Uterus (tissue), 2 donors: ENCODE data around the gene PHLPP1.

Experiments used
- POLR2A ChIP-seq, 2 donors: fragments of 450-650 bp; IDR thresholded peaks; one replicate each; pipeline ENCODE4 v1.6.1; 2016; ENCODE audit warnings: antibody characterized with exemption in 2 of 2, mild to moderate bottlenecking in 1 of 2, moderate library complexity in 1 of 2
- TF ChIP-seq, protein P1 (sequence below), 4 experiments: fragments of 200-600 bp in 2 of 4; fragments of 450-650 bp in 2 of 4; sonication (generic) in 2 of 4; IDR thresholded peaks; one replicate each; pipeline ENCODE4 v1.5.1; 2016 to 2019; ENCODE audit warnings: antibody characterized with exemption in 4 of 4, mild to moderate bottlenecking in 2 of 4, moderate library complexity in 1 of 4

DNA sequence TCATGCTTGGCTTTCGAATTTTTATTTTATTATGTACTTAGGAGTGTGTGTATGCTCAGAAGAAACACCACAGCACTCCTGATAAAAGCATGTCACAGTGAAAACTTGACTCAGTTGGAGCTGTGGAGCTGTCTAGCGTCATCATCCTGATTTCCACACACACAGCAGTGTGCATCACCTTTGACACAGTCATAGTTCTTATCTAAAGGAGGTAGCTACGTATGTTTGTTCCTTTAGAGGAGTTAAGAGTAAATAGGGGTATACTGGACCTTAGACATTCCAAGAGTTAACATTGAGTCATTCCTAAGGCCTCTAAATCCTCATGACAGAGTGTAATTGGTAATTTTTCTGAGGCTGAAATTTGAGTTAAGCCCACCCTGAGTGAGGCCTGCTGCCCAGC lies 96.9 kb downstream of the PHLPP1 start:
- no peak for TF ChIP-seq POLR2A (IDR thresholded peaks at IDR 0.05)
- TF ChIP-seq, protein P1, sequence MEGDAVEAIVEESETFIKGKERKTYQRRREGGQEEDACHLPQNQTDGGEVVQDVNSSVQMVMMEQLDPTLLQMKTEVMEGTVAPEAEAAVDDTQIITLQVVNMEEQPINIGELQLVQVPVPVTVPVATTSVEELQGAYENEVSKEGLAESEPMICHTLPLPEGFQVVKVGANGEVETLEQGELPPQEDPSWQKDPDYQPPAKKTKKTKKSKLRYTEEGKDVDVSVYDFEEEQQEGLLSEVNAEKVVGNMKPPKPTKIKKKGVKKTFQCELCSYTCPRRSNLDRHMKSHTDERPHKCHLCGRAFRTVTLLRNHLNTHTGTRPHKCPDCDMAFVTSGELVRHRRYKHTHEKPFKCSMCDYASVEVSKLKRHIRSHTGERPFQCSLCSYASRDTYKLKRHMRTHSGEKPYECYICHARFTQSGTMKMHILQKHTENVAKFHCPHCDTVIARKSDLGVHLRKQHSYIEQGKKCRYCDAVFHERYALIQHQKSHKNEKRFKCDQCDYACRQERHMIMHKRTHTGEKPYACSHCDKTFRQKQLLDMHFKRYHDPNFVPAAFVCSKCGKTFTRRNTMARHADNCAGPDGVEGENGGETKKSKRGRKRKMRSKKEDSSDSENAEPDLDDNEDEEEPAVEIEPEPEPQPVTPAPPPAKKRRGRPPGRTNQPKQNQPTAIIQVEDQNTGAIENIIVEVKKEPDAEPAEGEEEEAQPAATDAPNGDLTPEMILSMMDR (IDR thresholded peaks at IDR 0.05), result no peak
